Esophagus muscularis mucosa (tissue), 3 donors: ENCODE data around the gene OAT.

ENCODE experiments used
- EP300 ChIP-seq: sonication (generic); formaldehyde crosslinking; IDR thresholded peaks from one replicate; pipeline ENCODE4 v1.6.1; 2017; ENCODE audit warnings: antibody characterized with exemption
- TF ChIP-seq, protein P1 (sequence below), 3 experiments: fragments of 200-600 bp in 2 of 3; fragments of 450-650 bp in 1 of 3; sonication (generic) in 2 of 3; IDR thresholded peaks; one replicate each; pipeline ENCODE4 v1.5.1; 2017 to 2019; ENCODE audit warnings: antibody characterized with exemption in 3 of 3, mild to moderate bottlenecking in 2 of 3, moderate library complexity in 1 of 3

DNA sequence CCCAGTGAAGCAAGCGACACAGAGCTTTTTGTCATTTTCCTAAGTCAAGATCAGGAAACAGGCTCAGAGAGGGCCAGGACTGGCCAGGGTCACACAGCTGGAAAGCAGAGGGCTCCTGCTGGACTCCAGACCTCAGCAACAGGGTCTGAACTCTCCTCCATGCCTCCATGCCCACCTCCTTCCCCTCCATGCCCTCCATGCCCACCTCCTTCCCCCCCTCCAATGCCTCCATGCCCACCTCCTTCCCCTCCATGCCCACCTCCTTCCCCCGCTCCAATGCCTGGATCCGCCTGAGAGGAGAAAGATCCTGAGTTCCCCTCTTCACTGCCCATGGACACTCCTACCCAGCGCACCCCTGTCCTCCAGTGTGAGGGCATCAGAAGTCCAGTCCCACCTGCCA is 51.3 kb downstream of the OAT start:
- TF ChIP-seq, protein P1, sequence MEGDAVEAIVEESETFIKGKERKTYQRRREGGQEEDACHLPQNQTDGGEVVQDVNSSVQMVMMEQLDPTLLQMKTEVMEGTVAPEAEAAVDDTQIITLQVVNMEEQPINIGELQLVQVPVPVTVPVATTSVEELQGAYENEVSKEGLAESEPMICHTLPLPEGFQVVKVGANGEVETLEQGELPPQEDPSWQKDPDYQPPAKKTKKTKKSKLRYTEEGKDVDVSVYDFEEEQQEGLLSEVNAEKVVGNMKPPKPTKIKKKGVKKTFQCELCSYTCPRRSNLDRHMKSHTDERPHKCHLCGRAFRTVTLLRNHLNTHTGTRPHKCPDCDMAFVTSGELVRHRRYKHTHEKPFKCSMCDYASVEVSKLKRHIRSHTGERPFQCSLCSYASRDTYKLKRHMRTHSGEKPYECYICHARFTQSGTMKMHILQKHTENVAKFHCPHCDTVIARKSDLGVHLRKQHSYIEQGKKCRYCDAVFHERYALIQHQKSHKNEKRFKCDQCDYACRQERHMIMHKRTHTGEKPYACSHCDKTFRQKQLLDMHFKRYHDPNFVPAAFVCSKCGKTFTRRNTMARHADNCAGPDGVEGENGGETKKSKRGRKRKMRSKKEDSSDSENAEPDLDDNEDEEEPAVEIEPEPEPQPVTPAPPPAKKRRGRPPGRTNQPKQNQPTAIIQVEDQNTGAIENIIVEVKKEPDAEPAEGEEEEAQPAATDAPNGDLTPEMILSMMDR (IDR thresholded peaks at IDR 0.05) = no peak
- no peak for TF ChIP-seq EP300
